ENCODE data around the gene YWHAE.

GRCh38 chr17:1360975-1361374, 39.0 kb downstream of the YWHAE start:
- TF ChIP-seq CTCF (IDR thresholded peaks at IDR 0.05) (no peak), POLR2A (IDR thresholded peaks at IDR 0.05) (no peak)

Data from uterus (tissue), 2 donors.